Retinal pigment epithelial cell (primary cell): ENCODE measurements around the gene PRKG1.

Experiments
- DNase-seq: peaks from one replicate; pipeline ENCODE4 v3.0.0-alpha.2; 2010; ENCODE audit warnings: low read depth
- H3K4me3 ChIP-seq: 2 replicates; pipeline ENCODE4 v1.5.1; 2011; ENCODE audit warnings: mild to moderate bottlenecking, low read length, control low read depth, moderate library complexity
- TF ChIP-seq, protein P1 (sequence below): conservative IDR thresholded peaks from 2 replicates; pipeline ENCODE4 v1.5.1; 2011; ENCODE audit warnings: low read depth, low read length, control low read depth, inconsistent platforms

Gene PRKG1

DNA sequence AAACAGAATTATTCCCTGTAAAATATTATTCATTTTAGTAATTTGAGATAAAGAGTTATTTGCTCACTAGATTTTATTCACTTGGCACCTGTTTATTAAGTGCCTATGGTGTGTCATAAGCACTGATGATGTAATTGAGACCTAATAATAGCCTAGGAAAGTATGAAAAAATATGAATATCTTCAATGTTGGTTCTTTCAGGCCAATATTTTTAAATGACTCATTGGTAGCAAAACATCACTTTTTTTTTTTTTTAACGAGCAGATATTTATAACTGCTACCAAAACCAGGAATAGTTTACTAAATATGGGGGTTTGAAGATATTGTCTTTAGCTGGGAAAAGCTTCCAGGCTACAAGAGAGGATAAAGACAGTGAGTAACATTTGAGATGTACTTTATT lies 228.0 kb downstream of the PRKG1 start:
- DNase-seq = peak; percentile 37

DNA sequence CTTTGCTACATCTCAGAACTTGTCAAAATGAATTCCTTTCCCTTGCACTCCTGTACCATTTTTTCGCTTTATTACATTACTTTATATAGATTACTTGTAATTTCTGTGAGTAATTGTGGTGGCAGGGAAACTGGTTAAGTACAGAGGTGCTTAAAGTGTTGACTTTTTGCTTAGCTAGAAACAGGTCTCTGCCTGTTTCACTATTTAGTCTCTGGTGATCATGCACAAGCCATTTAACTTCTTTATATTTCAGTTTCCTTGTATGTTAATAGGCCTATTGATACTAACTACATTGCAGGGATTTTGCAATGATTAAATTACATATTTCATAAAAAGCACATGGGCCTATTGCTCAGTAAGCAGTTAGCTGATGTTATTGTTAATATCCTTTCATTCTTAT lies 233.8 kb downstream of the PRKG1 start:
- H3K4me3 ChIP-seq = no peak overlapping the region
- TF ChIP-seq, protein P1, sequence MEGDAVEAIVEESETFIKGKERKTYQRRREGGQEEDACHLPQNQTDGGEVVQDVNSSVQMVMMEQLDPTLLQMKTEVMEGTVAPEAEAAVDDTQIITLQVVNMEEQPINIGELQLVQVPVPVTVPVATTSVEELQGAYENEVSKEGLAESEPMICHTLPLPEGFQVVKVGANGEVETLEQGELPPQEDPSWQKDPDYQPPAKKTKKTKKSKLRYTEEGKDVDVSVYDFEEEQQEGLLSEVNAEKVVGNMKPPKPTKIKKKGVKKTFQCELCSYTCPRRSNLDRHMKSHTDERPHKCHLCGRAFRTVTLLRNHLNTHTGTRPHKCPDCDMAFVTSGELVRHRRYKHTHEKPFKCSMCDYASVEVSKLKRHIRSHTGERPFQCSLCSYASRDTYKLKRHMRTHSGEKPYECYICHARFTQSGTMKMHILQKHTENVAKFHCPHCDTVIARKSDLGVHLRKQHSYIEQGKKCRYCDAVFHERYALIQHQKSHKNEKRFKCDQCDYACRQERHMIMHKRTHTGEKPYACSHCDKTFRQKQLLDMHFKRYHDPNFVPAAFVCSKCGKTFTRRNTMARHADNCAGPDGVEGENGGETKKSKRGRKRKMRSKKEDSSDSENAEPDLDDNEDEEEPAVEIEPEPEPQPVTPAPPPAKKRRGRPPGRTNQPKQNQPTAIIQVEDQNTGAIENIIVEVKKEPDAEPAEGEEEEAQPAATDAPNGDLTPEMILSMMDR = no peak
- DNase-seq = no peak

More for the DNA sequence above, 228.0 kb downstream of the PRKG1 start:
- TF ChIP-seq, protein P1 = no peak
- H3K4me3 ChIP-seq = no peak overlapping the region

DNA sequence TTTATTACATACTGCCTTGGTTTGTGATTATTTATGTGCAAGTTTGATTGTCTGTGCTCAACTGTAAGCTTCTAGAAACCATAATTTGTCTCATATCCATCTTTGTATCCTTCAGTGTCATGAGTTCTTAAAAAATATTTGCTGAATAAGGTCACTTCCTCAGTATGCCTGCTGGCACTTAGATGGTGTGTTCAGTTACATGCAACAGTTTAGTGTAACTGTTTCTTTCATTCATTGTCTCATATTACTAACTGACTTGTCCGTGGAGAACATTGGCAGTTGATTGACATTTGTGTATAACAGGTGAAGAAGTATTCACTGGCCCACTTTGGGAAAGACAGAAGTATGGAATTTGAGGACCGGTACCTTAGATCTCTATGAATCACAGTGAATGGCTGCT lies 236.9 kb downstream of the PRKG1 start:
- no peak for DNase-seq
- no peak overlapping the region for H3K4me3 ChIP-seq
- TF ChIP-seq, protein P1 = no peak

DNA sequence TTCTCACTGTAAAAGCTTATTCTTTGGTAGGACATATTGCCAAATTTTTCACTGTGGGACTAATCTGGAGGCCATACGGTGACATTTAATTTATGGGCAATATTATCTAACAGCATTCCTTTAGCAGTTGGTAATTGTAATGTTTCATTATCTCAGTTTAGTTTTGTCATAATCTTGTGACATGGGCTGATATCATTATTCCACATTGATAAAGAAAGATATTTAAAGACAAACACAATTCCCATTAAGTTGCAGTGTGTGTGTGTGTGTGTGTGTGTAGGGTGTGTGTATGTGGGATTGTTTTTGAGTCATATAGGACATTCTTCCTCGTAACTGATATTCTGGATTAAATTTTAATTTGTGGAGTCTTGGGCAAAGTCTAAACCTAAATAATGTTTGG lies 238.5 kb downstream of the PRKG1 start:
- no peak overlapping the region for H3K4me3 ChIP-seq
- DNase-seq = no peak
- TF ChIP-seq, protein P1 = no peak

DNA sequence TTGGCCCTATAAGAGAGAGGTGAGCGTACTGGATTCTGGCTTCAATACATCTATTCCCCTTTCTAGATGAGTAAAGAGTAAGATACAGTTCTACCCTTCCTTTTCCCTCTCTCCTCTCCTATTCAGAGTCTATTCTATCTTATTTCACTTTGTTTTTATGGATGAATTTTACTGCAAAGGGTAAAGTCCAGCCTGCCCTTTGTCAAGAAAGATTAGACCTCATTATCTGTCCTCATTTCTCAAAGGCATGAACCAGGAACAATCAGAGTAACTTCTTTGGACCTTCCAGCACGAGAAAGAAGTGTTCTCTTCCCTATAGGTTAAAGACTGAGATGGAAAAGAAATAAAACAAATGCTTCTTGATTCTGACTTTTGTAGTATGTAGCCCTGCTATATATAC lies 239.0 kb downstream of the PRKG1 start:
- DNase-seq = no peak
- TF ChIP-seq, protein P1 = no peak
- H3K4me3 ChIP-seq = no peak overlapping the region

DNA sequence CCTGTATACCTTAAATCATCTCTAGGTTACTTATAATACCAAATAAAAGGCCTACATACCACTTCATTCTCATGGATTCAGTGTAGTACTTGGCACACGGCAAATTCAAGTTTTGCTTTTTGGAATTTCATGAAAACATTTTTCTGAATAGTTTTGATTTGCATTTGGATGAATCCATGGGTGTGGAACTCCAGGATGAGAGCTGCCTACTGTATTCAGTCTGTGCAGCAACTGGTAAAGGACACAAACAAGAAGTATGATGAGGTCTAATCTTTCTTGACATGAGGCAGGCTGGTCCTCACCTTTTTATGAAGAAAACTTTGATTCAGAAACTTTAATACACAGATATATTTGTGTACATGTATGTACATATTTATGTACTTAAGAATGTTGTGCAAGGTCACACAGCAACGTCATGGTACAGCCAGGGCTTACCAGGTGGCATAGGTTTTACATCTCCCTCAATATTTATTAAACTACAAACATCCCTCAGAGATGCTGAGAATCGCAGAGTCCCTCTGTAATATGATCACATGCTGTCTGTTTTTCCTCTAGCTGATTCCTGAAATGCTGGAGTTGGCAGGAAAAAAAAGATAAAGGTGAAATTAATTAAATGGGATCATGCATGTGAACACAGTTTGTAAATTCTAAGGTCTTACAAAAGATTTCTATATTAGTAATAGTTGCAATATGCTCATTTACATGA lies 239.6 kb downstream of the PRKG1 start:
- TF ChIP-seq, protein P1 = no peak
- DNase-seq = no peak
- no peak overlapping the region for H3K4me3 ChIP-seq

DNA sequence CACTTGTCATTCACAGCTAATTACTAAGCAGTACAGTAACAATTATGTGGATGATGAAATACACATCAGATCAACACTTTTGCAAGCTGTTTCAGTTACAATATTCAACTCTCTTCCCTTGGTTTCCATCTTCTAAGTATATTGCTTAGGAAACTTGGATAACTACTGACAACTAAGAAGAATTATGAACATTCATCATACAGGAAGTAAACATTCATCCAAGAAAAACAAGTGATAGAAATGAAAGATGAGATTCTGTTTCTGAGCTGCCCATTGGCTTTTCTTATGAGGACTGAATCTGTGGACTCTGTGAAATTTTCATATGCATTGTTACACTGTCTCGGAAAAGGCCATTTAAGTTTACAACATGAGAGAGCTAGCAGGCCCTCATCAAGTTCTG lies 240.2 kb downstream of the PRKG1 start:
- no peak for DNase-seq
- no peak overlapping the region for H3K4me3 ChIP-seq
- TF ChIP-seq, protein P1 = no peak
